Hematopoietic multipotent progenitor cell treated with erythropoietin and hydrocortisone succinate and interleukin-3 and kit ligand, for 4 days (in vitro differentiated cells): ENCODE results near the gene CDX1.

ENCODE experiments used
- DNase-seq: peaks from one replicate; pipeline ENCODE4 v3.0.0-alpha.2; 2015

The CDX1 gene

GRCh38 chr5:150166650-150167511, at the start of gene CDX1:
Gene CDX1, plus strand, starts transcription at chr5:150166778. Its CDS starts 99 bp downstream, at chr5:150166877.
- DNase-seq: no peak

- no peak for DNase-seq
Observed at GRCh38 chr5:150117945-150118560, 48.5 kb upstream of the CDX1 start.

- no peak for DNase-seq
Observed at GRCh38 chr5:150118561-150119229, 47.9 kb upstream of the CDX1 start.

GRCh38 chr5:150119421-150120061, 47.0 kb upstream of the CDX1 start:
- DNase-seq: peak; percentile 71

- DNase-seq: no peak
Observed at GRCh38 chr5:150120062-150120441, 46.5 kb upstream of the CDX1 start.

GRCh38 chr5:150120617-150121447, 45.7 kb upstream of the CDX1 start:
- DNase-seq: no peak

GRCh38 chr5:150121448-150122157, 45.0 kb upstream of the CDX1 start:
- no peak for DNase-seq

GRCh38 chr5:150122158-150122510, 44.4 kb upstream of the CDX1 start:
- peak; percentile 79 for DNase-seq

GRCh38 chr5:150122536-150123481, 43.8 kb upstream of the CDX1 start:
- DNase-seq: no peak

GRCh38 chr5:150123542-150123941, 43.0 kb upstream of the CDX1 start:
- DNase-seq: peak; percentile 50

GRCh38 chr5:150124111-150124557, 42.4 kb upstream of the CDX1 start:
- DNase-seq: no peak

- no peak for DNase-seq
Observed at GRCh38 chr5:150124596-150124995, 42.0 kb upstream of the CDX1 start.

- DNase-seq: no peak
Observed at GRCh38 chr5:150125334-150125733, 41.2 kb upstream of the CDX1 start.

- no peak for DNase-seq
Observed at GRCh38 chr5:150126199-150126920, 40.2 kb upstream of the CDX1 start.

- DNase-seq: no peak
Observed at GRCh38 chr5:150126921-150127265, 39.7 kb upstream of the CDX1 start.

- DNase-seq: no peak
Observed at GRCh38 chr5:150129454-150129812, 37.1 kb upstream of the CDX1 start.

- peak; percentile 86 for DNase-seq
Observed at GRCh38 chr5:150129813-150130492, 36.6 kb upstream of the CDX1 start.

GRCh38 chr5:150130493-150130922, 36.1 kb upstream of the CDX1 start:
- no peak for DNase-seq

- DNase-seq: no peak
Observed at GRCh38 chr5:150131461-150131860, 35.1 kb upstream of the CDX1 start.
